ENCODE measurements around the gene NFKB2.

Gene NFKB2

GRCh38 chr10:102395400-102396316, at the start of gene NFKB2:
NFKB2 (plus strand) TSS chr10:102395705; CDS start chr10:102395960, 255 bp downstream.
- peak; percentile 19 for DNase-seq

- DNase-seq = no peak
Measured at GRCh38 chr10:102347236-102347828, 48.2 kb upstream of the NFKB2 start.

GRCh38 chr10:102352066-102352715, 43.3 kb upstream of the NFKB2 start:
- DNase-seq = peak; percentile 10

GRCh38 chr10:102354451-102354850, 41.1 kb upstream of the NFKB2 start:
- DNase-seq = no peak

GRCh38 chr10:102358712-102359382, 36.7 kb upstream of the NFKB2 start:
- no peak for DNase-seq

- no peak for DNase-seq
Measured at GRCh38 chr10:102367441-102367840, 28.1 kb upstream of the NFKB2 start.

GRCh38 chr10:102368077-102368476, 27.4 kb upstream of the NFKB2 start:
- DNase-seq = no peak

- DNase-seq = no peak
Measured at GRCh38 chr10:102371295-102371694, 24.2 kb upstream of the NFKB2 start.

- no peak for DNase-seq
Measured at GRCh38 chr10:102375250-102375649, 20.3 kb upstream of the NFKB2 start.

- no peak for DNase-seq
Measured at GRCh38 chr10:102375867-102376266, 19.6 kb upstream of the NFKB2 start.

- DNase-seq = no peak
Measured at GRCh38 chr10:102376901-102377300, 18.6 kb upstream of the NFKB2 start.

- DNase-seq = no peak
Measured at GRCh38 chr10:102379383-102379782, 16.1 kb upstream of the NFKB2 start.

GRCh38 chr10:102381983-102382382, 13.5 kb upstream of the NFKB2 start:
- DNase-seq = no peak

GRCh38 chr10:102382871-102383270, 12.6 kb upstream of the NFKB2 start:
- DNase-seq = no peak

- no peak for DNase-seq
Measured at GRCh38 chr10:102384053-102384452, 11.5 kb upstream of the NFKB2 start.

- DNase-seq = no peak
Measured at GRCh38 chr10:102384606-102385429, 10.7 kb upstream of the NFKB2 start.

- no peak for DNase-seq
Measured at GRCh38 chr10:102389894-102390293, 5.6 kb upstream of the NFKB2 start.

GRCh38 chr10:102392306-102392705, 3.2 kb upstream of the NFKB2 start:
- DNase-seq = no peak

GRCh38 chr10:102393411-102394078, 2.0 kb upstream of the NFKB2 start:
- no peak for DNase-seq

GRCh38 chr10:102394079-102394800, 1.3 kb upstream of the NFKB2 start:
- DNase-seq = peak; percentile 50

- DNase-seq = no peak
Measured at GRCh38 chr10:102394801-102395399, 605 bp upstream of the NFKB2 start.
